Tongue (tissue), 2 donors: ENCODE measurements around the gene SPEM1. TPM values are rescaled to one million over a fixed set of nuclear protein-coding genes. Genes with fewer than 3 reads are reported as not detected.

Experiments used
- DNase-seq: peaks from one replicate; pipeline ENCODE4 v3.0.0-alpha.2; 2015
- total RNA-seq: library from RNA; depleted of rRNA; stranded (reverse); fragments of >200 nt; gene quantifications from one replicate; pipeline ENCODE4 v1.2.3, GENCODE V29; 2014

SPEM1 gene, protein sequence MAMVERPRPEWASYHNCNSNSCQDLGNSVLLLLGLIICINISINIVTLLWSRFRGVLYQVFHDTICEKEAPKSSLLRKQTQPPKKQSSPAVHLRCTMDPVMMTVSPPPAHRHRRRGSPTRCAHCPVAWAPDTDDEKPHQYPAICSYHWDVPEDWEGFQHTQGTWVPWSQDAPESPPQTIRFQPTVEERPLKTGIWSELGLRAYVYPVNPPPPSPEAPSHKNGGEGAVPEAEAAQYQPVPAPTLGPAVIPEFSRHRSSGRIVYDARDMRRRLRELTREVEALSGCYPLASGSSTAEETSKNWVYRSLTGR
- total RNA-seq = not detected

DNA sequence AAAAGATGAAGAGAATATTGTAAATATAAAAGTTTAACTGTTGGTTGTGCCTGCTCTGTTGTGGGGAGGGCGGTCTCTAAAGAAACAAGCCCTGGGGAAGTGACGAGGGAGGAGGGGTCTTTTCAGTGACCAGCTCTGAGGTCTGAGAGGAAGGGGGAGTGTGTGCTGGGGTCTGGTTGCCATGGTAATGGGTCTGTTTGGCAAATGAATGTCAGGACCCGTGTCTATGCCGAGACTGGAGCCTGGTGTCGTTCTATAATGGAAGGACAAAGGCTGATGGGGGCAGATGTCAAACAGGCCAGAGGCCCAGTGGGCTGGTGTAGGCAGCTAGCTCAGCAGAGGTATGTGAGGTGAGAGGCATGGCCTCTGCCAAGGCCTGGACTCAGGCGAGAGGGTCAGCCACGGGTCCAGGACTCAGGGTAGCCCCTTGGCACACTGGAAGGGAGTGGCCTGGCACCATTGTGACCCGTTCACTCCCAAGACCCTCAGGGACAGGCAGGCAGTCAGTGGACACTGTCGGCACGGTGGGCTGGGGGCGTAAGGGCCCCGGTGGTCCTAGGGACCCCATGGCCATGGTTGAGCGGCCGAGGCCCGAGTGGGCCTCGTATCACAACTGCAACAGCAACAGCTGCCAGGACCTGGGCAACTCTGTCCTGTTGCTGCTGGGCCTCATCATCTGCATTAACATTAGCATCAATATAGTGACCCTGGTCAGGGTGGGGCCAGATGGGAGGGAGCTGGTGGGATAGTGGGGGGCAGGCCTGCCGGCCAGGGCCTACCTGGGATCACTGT is at the start of gene SPEM1:
SPEM1 (plus strand) TSS at position 506 of the 792 bp plus-strand sequence; CDS start at position 567, 61 bp downstream.
- DNase-seq = no peak

DNA sequence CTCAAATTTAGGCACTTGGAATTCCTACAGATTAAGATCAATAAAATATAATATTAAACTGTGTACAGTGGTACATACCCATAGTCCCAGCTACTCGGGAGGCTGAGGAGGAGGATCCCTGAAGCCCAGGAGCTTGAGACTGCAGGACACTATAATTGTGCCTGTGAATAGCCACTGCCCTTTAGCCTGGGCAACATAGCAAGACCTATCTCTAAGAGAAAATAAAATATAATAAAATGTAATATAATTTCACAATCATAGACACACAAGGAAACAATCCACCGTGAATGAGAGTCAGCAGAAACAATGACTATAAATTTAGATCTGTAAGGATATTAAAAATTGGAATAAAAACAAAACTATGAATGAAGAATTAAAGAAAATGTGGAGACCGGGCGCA is 49.3 kb upstream of the SPEM1 start:
- DNase-seq = no peak

DNA sequence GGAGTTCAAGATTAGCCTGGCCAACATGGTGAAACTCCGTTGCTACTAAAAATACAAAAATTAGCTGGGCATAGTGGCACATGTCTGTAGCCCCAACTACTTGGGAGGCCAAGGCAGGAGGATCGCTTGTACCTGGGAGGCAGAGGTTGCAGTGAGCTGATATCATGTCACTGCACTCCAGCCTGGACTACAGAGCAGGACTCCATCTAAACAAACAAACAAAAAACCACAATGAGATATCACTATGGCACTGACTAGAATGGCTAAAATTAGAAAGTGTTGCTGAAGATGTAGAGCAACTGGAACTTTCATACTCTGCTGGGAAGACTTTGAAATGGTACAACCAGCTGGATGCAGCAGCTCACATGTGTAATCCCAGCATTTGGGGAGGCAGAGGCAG is 45.8 kb upstream of the SPEM1 start:
- no peak for DNase-seq

DNA sequence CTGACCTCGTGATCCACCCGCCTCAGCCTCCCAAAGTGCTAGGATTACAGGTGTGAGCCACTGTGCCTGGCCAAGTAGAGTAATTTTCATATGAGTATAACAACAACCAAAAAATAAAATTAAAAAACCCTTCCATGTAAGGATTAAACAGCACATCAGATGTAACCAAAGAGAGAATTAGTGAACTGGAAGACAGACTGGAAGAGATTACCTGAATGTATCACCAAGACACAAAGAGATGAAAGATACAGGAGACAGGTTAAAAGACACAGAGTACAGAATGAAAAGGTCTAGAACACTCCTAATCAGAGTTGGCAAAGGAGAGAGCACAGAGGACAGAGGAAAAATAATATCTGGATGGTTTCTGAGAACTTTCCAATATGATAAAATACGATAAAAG is 41.0 kb upstream of the SPEM1 start:
- no peak for DNase-seq

DNA sequence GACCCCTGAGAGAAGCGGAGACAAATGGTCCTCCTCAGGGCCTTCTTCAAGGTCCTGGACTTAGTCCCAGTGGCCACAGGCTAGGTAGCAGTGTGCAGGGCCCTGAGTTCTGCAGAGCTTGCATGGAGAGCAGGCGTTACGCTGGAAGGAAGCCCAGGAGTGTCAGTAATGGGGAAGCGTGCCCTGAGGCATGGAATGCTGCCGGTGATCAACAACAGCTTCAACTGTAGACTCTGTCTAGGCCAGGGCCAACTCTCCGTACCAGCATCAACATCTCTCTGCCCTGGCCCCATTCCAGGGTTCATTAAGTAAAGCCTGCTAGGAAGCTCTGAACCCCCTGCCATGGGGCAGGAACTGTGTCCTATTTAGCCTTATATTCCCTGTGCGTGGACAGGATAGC is 39.8 kb upstream of the SPEM1 start:
- DNase-seq = peak; percentile 67

DNA sequence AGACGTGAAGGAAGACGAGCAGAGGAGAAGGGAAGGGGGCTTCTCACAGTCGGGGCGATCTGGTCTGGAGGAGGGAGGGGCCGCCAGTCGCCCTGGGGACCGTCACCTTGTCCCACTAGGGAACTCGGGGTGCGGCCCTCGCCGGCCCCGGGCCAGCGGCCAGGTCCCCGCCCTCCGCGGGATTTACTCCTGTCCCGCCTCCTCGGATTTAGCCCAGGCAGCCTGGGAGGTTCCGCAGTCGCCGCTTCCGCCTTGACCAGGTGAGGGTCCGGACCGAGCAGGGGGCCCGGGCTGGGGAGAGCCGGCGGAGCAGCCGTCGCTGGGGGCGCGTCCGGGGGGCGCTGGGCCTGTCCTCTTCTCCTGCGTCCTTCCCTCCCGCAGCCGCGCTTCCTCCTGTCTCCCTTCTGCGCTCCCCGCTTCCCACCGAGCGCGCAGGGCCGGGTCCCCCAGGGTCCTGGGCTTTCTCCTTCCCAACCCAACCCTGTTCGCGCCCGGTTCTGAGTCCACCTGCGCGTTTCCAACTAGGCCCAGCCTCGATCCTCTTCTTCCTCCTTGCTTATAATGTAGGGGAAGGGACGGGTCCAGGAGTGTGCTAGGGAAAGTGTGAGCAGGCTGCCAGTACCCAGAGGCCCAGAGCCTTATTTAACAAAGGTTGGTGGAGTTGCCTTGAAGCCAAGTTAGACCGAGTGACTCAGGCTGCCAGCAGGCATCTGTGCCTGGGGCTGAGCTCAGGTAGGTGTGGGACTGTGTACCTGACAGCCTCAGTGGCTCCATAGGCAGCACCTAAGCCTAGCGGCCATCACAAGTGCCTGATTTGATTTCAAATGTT is 39.1 kb upstream of the SPEM1 start, which contains the start of gene TNK1:
TNK1 (plus strand) TSS at position 235 of the 829 bp plus-strand sequence. CDS start 1,838 bp downstream, outside the sequence.
- DNase-seq = peak; percentile 38

DNA sequence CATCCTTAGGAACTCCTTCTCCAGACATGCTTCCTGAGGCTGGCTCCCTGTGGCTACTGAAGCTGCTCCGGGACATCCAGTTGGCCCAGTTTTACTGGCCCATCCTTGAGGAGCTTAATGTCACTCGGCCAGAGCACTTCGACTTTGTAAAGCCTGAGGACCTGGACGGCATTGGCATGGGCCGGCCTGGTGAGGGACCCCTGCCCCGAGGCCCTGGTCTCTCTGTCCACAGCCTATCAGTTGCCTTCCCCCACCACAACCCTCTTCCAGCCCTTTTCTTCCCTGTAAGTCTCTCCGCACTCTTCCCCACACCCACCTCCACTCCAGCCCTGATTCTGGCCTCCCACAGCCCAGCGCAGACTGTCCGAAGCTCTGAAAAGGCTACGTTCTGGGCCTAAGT is 37.2 kb upstream of the SPEM1 start:
- no peak for DNase-seq

DNA sequence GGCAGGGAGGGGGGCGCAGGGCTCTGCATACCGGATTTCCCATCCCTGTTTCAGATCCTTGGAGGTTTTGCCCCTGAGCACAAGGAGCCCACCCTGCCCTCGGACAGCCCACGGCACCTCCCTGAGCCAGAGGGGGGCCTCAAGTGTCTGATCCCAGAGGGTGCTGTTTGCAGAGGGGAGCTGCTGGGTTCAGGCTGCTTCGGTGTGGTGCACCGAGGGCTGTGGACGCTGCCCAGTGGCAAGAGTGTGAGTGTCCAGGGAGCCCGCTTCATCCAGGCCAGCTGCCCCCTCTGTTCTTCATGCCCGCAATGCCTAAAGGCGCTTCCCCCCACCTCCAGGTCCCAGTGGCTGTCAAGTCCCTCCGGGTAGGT is 36.8 kb upstream of the SPEM1 start:
- no peak for DNase-seq

DNA sequence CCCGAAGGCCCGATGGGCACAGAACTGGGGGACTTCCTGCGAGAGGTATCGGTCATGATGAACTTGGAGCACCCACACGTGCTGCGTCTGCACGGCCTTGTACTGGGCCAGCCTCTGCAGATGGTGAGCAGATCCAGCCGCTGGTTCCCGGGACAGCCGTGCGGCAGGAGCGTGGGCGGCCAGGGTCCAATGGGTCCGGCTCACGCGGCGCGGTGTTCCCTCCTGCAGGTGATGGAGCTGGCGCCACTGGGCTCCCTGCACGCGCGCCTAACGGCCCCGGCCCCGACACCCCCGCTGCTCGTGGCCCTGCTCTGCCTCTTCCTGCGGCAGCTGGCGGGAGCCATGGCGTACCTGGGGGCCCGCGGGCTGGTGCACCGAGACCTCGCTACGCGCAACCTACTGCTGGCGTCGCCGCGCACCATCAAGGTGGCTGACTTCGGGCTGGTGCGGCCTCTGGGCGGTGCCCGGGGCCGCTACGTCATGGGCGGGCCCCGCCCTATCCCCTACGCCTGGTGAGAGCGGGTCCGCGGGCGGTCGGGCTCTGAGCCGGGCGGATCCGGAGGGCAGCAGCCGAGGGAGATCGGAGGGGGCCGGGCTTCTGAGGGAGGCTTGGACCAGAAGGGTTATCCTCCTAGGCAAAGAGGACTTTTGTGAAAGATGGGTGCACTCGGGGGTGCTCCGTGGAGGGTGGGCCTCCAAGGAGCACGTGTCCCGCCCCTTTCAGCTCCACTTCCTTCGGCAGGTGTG is 36.2 kb upstream of the SPEM1 start:
- DNase-seq = peak; percentile 71

DNA sequence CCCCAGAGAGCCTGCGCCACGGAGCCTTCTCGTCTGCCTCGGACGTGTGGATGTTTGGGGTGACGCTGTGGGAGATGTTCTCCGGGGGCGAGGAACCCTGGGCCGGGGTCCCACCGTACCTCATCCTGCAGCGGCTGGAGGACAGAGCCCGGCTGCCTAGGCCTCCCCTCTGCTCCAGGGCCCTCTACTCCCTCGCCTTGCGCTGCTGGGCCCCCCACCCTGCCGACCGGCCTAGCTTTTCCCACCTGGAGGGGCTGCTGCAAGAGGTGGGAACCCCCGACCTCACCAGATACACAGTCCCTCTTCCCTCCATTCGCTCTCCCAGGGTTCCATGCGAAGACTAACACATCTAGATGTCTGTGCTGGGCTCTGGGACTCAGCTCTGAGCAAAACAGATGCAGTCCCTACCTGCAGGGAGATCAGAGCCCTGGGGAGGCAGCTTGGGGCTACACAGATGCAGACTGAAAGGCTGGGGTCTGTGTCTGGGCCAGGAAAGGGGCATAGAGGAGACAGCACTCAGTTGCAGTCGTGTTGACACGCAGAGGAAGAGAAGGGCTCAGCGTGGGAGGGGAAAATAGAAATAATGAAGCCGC is 35.5 kb upstream of the SPEM1 start:
- no peak for DNase-seq

DNA sequence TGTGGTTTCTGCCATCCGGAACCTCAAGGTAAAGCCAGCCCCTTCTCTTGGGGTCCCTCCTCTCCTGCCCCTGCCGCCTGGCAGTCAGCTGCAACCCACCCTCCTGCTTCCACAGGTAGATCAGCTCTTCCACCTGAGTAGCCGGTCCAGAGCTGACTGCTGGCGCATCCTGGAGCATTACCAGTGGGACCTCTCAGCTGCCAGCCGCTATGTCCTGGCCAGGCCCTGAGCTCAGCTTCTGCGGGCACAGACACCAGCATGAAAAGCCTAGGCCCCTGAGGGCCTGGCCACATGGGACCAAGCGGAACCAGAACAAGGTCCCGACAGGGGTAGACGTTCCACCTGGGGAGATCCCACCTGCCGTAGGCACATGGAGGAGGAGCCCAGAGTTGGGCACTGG is 31.3 kb upstream of the SPEM1 start:
- DNase-seq = no peak

DNA sequence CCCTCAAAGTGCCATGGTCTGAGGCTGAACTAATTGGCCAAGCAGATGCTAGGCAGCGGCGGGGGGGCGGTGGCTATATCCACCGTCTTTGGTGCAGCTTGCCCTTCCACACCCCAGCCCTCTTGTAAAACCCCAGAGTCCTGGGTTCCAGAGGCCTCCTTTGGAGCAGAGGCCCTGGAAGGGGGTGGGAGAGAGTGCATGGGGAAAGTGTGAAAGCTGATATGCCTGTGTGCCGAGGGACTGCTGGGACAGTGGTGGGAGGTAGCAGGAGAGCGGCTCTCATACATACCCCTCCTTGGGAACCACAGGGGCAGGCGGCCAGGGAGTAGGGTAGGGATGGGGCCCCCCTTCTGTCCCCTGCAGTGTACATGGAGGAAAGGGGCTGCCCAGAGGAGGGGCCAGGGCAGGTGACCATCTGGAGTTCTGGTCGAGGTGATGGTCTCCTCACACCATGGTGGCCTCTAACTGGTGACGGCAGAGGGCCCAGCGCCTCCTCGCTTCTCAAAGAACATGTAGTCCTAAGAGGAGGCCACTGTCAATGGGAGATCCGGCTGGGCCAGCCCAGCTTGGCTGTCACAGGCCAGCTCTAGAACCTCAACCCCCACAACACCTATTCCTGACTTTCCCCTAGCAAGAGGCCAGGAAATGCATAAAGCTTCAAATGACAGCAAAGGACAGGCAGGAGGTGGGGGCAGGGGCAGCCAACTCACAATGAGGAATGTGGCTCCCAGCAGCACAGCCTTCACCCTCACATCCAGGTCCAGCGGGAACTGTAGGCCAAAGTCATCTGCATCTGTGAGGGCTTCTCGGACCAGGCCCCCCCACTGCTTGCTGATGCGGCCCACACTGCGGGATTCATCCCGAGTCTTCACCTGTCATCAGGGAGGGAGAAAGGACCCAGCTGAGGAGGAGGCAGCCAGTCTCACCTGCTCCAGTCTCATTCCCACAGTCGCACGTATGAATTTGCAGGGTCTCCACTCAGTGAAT is 29.9 kb upstream of the SPEM1 start:
- no peak for DNase-seq

DNA sequence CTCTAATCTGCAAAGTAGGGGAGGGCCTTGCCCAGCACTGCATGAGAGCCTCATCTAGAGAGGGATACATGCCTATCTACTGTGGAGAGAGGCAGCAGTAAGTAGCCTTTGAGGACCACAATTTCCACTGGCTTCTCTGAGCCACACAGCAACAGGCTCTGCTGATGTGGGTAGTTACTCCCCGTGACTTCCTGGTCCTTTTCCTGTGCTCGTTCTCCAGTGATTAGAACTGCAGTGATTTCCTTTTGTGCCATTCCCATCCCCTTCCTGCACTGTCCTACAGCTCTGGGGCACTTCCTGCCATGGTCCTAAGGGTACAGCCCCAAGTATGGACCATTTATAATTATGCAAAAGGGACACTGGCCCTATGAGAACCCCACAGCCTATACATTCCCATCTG is 28.8 kb upstream of the SPEM1 start:
- DNase-seq = no peak

DNA sequence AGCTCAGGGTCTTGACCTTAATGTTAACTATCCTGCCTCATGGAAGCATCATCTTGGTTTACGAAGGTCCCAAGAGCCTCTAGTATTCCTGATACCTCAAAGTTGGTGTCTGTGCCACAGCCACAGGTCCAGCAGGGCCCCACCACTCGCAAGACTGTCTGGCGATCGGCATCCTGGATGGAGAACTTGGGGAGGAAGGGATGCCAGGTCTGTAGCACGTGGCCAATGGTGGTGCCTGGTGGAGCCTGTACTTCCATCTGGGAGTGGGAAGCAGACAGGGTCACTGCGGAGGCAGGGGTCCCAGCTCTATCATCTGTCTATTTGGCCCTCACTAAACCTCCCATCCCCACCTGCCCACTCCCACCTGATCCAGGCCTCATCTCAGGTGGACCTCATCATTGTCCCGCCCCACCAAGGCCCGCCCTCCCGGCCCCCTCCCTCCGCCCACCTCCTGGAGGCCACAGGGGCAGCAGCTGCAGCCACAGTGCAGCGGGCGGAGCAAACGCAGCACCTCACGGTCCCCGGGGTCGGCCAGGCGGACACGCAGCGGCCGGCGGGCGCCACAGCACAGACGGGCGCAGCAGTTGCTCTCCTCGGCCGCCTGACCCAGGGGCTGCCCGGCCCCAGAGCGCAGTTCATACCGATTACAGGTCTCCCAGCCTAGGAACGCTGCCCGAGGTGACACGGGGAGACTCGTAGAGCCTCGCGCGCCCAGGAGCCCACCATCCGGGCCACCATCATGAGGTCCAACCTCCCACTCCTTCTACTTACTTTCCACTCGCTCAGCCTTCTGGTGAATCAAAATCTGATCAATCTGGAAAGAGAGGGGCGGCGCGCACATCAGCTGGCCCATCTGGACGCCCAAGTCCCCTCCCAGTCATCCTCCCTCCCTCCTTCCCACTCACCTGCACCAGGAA is 27.2 kb upstream of the SPEM1 start:
- DNase-seq = no peak

DNA sequence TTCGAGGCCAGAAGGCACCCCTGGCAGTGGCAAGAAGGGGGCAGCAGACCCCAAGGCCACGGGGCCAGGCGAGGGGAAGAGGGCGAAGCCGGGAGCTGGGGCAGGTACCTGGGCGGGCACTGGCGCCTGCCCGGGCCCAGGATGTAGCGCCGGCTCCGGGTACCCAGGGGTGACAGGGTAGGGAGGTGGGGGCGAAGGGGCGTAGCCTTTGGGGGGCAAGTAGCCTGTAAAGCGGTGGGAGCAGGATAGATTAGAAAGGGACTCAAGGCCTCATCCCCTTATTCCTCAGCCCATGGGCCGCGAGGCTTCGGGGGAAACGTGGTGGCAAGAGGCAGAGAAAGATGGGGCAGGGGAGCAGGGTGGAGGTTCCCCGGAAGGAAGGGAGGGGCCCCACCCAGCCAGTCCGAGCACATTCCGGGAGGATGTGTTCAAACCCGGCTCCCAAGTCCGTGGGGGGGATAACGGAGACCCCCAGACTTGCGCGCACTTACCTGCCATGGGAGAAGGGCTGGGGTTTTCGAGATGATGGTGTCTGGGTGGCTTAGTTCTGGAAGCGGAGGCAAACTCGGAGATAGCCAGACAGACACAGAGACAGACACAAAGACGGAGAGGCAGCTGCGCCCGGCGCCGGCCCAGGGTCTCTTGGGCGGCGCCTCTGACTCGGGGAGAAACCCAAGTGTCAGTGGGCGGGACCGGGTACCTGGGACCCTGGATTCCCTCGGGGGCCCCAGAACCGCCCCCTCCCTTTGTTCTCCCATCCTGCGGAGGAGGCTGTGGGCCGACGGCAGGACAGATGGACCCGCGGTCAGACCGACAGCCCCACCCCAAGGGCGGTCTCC is 26.3 kb upstream of the SPEM1 start:
- DNase-seq = peak; percentile 43

DNA sequence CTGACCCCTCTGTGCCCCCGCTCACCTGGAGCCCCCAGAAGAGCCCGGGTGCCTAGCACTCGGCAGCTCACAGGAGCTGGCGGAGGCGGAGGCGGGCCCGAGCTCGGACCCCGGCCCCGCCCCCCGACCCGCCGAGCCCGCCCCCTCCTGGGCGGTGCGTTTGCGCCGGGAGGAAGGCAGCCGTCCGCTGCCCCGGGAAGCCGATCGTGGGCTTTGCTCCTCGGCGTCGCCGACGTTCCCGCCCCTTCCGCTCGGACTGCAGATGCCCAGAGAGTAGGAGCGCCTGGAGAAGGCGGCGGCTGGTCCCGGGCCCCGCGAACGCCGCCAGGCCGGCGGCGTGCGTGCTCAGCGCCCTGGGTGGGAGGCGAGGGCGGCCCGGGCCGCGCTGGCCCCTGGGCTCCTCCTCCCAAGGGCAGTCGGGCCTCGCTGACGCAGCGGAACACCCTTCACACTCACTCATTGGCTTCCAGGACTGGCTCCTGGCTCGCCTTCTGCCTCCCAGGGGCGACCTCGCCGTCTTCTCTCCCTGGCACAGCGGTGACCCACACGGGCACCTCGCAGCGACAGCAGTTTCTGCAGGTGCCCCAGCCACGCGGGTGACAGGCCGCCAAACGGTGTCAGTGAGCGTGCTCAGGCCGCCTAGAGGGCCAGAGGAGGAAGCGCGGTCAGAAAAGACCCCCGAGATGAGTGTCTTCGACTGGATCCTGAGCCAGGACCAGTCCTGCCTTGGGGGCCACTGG is 25.5 kb upstream of the SPEM1 start, which contains the start of gene PLSCR3:
PLSCR3 (minus strand) TSS at position 74 of the 740 bp plus-strand sequence. CDS start 415 bp downstream, outside the sequence.
- peak; percentile 91 for DNase-seq

DNA sequence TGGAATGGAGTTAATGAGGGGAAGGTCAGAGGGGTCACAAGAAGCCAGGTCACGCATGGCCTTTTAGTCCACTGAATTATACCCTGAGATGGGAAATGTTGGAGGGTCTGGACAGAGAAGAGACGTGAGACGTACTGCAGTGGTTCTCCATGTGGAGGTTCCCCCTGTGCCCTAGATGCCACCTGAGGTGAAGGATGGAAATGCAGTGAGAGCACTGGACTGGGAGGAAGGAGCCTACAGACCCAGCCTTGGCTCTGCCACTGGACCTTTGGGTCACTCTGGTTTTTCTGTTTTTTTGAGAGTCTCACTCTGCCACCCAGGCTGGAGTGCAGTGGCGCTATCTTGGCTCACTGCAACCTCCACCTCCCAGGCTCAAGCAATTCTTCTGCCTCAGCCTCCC is 24.0 kb upstream of the SPEM1 start:
- no peak for DNase-seq
